HepG2 (cell line): Measurements from ENCODE around the gene UNC5CL. TPM values are rescaled to one million over a fixed set of nuclear protein-coding genes. Genes with fewer than 3 reads are reported as not detected.

Experiments
- ATAC-seq: fragments of 200-7000 bp; cut with Tn5 transposase; 3 replicates; pipeline ENCODE4 v1.9.1; 2020; ENCODE audit warnings: mild to moderate bottlenecking, moderate library complexity
- BruUV-seq: library from RNA; stranded (reverse); fragments of 400-500 nt; replicated peaks from 2 replicates; lab custom pipeline; 2021; lab: Mats Ljungman, UMichigan
- CTCF ChIA-PET: fragments of 300-600 bp; formaldehyde crosslinking; extraction: SDS; loops from one replicate; lab custom pipeline; 2021; ENCODE audit warnings: low total read pairs, inconsistent platforms, low intra/inter-chr PET ratio; lab: Yijun Ruan, JAX
- POLR2A ChIA-PET: fragments of 350-600 bp; sonication (Branson Sonifier 250); formaldehyde crosslinking; loops from one replicate; lab custom pipeline; 2020; ENCODE audit warnings: antibody characterized with exemption, inconsistent platforms; lab: Yijun Ruan, JAX
- DNase-seq: peaks from one replicate; pipeline ENCODE4 v3.0.0-alpha.2; 2015; ENCODE audit warnings: low spot score
- FAIRE-seq: peaks from 3 replicates; lab custom pipeline; 2011; peaks lifted over from hg19 to GRCh38; lab: Jason Lieb, UNC
- H2AFZ ChIP-seq: one replicate; pipeline ENCODE4 v1.6.1; 2011; ENCODE audit warnings: low read length, inconsistent platforms
- H3K27ac ChIP-seq: fragments of 300-600 bp; 3 replicates; pipeline ENCODE4 v1.8.0; 2011; ENCODE audit warnings: mixed run types, mild to moderate bottlenecking, mixed read lengths, low read length, inconsistent platforms; ENCODE audit not compliant: insufficient read depth; ENCODE audit errors: extremely low read length
- H3K27me3 ChIP-seq, 2 experiments: fragments of 200-600 bp in 1 of 2; 2 replicates in 1 of 2; 3 replicates in 1 of 2; pipeline versions ENCODE4 v1.6.0 to v1.8.0; 2011; ENCODE audit warnings: low read length in 2 of 2, mild to moderate bottlenecking in 2 of 2, moderate library complexity in 2 of 2, inconsistent platforms in 1 of 2; ENCODE audit not compliant: insufficient read depth in 2 of 2, control insufficient read depth in 1 of 2
- H3K36me3 ChIP-seq, 2 experiments: fragments of 200-600 bp in 1 of 2; replicated peaks in 1 of 2; 2 replicates in 1 of 2; 3 replicates in 1 of 2; pipeline versions ENCODE4 v1.5.1 to v1.8.0; 2011; ENCODE audit warnings: low read length in 2 of 2, inconsistent platforms in 1 of 2; ENCODE audit not compliant: insufficient read depth in 2 of 2, control insufficient read depth in 1 of 2
- H3K4me1 ChIP-seq: 2 replicates; pipeline ENCODE4 v1.5.1; 2012; ENCODE audit warnings: low read length, inconsistent platforms; ENCODE audit not compliant: insufficient read depth
- H3K4me2 ChIP-seq: 2 replicates; pipeline ENCODE4 v1.6.0; 2011; ENCODE audit warnings: low read depth, low read length, inconsistent platforms
- H3K4me3 ChIP-seq, 3 experiments: fragments of 200-600 bp in 1 of 3; sonication (generic), shearing (Covaris generic) in 1 of 3; replicated peaks in 1 of 3; 2 replicates each; pipeline ENCODE4 v1.5.1; 2011 to 2016; ENCODE audit warnings: low read length in 3 of 3, inconsistent platforms in 2 of 3, low read depth in 2 of 3, mild to moderate bottlenecking in 2 of 3, control low read depth in 1 of 3, mixed read lengths in 1 of 3; ENCODE audit not compliant: insufficient read depth in 1 of 3
- H3K79me2 ChIP-seq: one replicate; pipeline ENCODE4 v1.6.1; 2011; ENCODE audit warnings: low read length, inconsistent platforms; ENCODE audit not compliant: insufficient read depth
- H3K9ac ChIP-seq: 2 replicates; pipeline ENCODE4 v1.6.0; 2011; ENCODE audit warnings: mild to moderate bottlenecking, low read depth, low read length, inconsistent platforms; ENCODE audit not compliant: insufficient read depth
- H3K9me3 ChIP-seq: 2 replicates; pipeline ENCODE4 v1.5.1; 2012; ENCODE audit warnings: mild to moderate bottlenecking, low read length
- H4K20me1 ChIP-seq: 2 replicates; pipeline ENCODE4 v1.6.0; 2011; ENCODE audit warnings: inconsistent platforms, mild to moderate bottlenecking, low read length, moderate library complexity; ENCODE audit not compliant: insufficient read depth
- BCL3 ChIP-seq: sonication (generic); formaldehyde crosslinking; IDR thresholded peaks from 2 replicates; pipeline ENCODE4 v1.5.1; 2020; ENCODE audit warnings: mild to moderate bottlenecking, missing genetic modification reagents, moderate library complexity
- EZH2 ChIP-seq: conservative IDR thresholded peaks from 2 replicates; pipeline ENCODE4 v1.6.1; 2012; ENCODE audit warnings: mild to moderate bottlenecking, low read depth, low read length, moderate library complexity
- HDAC6 ChIP-seq: fragments of 200-600 bp; sonication (generic); IDR thresholded peaks from 2 replicates; pipeline ENCODE4 v1.7.0; 2017; ENCODE audit warnings: mild to moderate bottlenecking, antibody characterized with exemption, low read length, low read depth
- HMGXB3 ChIP-seq: sonication (generic); formaldehyde crosslinking; IDR thresholded peaks from 2 replicates; pipeline ENCODE4 v1.4.0; 2020; ENCODE audit warnings: missing genetic modification reagents, borderline replicate concordance
- RERE ChIP-seq: IDR thresholded peaks from 2 replicates; pipeline ENCODE4 v1.6.1; 2016; ENCODE audit warnings: low read depth, missing genetic modification reagents, missing compliant biosample characterization
- STAT5B ChIP-seq: sonication (generic); formaldehyde crosslinking; IDR thresholded peaks from 2 replicates; pipeline ENCODE4 v1.4.0; 2020; ENCODE audit warnings: missing genetic modification reagents
- TAF15 ChIP-seq: fragments of 200-400 bp; formaldehyde crosslinking; IDR thresholded peaks from one replicate; pipeline ENCODE4 v1.6.1; 2018; ENCODE audit warnings: mild to moderate bottlenecking, low read depth, low read length; ENCODE audit not compliant: poor library complexity, severe bottlenecking
- THYN1 ChIP-seq: sonication (generic); formaldehyde crosslinking; IDR thresholded peaks from 2 replicates; pipeline ENCODE4 v1.8.1; 2023; ENCODE audit warnings: low read depth, mild to moderate bottlenecking, moderate library complexity, missing genetic modification reagents, borderline replicate concordance
- ZNF292 ChIP-seq: sonication (generic); formaldehyde crosslinking; IDR thresholded peaks from 2 replicates; pipeline ENCODE4 v1.8.1; 2022; ENCODE audit warnings: mild to moderate bottlenecking, low read depth, missing genetic modification reagents, borderline replicate concordance
- ZNF446 ChIP-seq: sonication (generic); formaldehyde crosslinking; IDR thresholded peaks from 2 replicates; pipeline ENCODE4 v1.5.0; 2020; ENCODE audit warnings: mild to moderate bottlenecking, missing genetic modification reagents
- ZNF597 ChIP-seq: sonication (generic); formaldehyde crosslinking; IDR thresholded peaks from 2 replicates; pipeline ENCODE4 v1.5.0; 2020; ENCODE audit warnings: missing genetic modification reagents
- WGBS: methylation state at CpG from one replicate; pipeline ENCODE4 v1.1.6; 2017; ENCODE audit warnings: low lambda C conversion rate; 5-methylcytosine and 5-hydroxymethylcytosine counted together
- in situ Hi-C: cut with HindIII; loops from 2 replicates; pipeline ENCODE4 v1.10.0; 2017; ENCODE audit warnings: low pct_unique_long_range_greater_than_20kb; ENCODE audit not compliant: extremely low pct_ligation_motif_present
- intact Hi-C: fragments of 100-400 bp; cut with micrococcal nuclease; formaldehyde crosslinking; loops from one replicate; pipeline ENCODE4 v1.10.0; 2022; ENCODE audit not compliant: unreplicated experiment
- polyA plus RNA-seq, 8 experiments: library from polyadenylated mRNA; depleted of rRNA in 3 of 8; stranded (reverse) in 7 of 8; unstranded in 1 of 8; fragments of >200 nt; fragmentation: Illumina TruSeq in 4 of 8; extraction: Trizol in 4 of 8; gene quantifications; 2 replicates each; pipeline versions ENCODE4 v1.2.1 to v1.2.3, GENCODE V29; 2011 to 2016; ENCODE audit warnings: low read depth in 4 of 8, missing spikeins in 1 of 8, mixed read lengths in 1 of 8; ENCODE audit not compliant: insufficient read depth in 1 of 8
- total RNA-seq, 5 experiments: library from RNA; depleted of rRNA; stranded (reverse); fragments of >200 nt; fragmentation: Illumina TruSeq; extraction: Trizol; gene quantifications; 2 replicates each; pipeline ENCODE4 v1.2.3, GENCODE V29; 2016; ENCODE audit warnings: low read depth in 1 of 5

The UNC5CL gene
- total and polyA plus RNA-seq, 2 of the 13 experiments (the other 11 are each of a cell fraction or from before 2014, with no cell fraction given) = 2.4 to 2.5 TPM

- intact Hi-C loops (loop anchor here (5.0 kb wide), 2 partner anchors 43 to 102 kb away; partner anchors contain the start of gene TSPO2), in situ Hi-C loops (loop anchor here (5.0 kb wide), 1 partner anchor 73 kb away; the partner anchor contains the start of genes NFYA and OARD1)
- FAIRE-seq = peak; percentile 80
- ChIA-PET CTCF (interaction anchor here (1.1 kb wide), 1 partner anchor 22 kb away, joined by 3 read pairs; no protein-coding TSS in a partner anchor), POLR2A (interaction anchor here (1.2 to 4.3 kb wide), 3 partner anchors 41 to 72 kb away, joined by 4 to 36 read pairs (median 6); partner anchors contain the start of genes NFYA and OARD1)
- H3K36me3 ChIP-seq = no peaks in the 10 kb centered on the region
- no peak overlapping the region for H3K9ac ChIP-seq
- no peak overlapping the region for H3K4me3 ChIP-seq
- no peaks in the 10 kb centered on the region for H3K9me3 ChIP-seq
- no peak overlapping the region for H2AFZ ChIP-seq
- no peaks in the 10 kb centered on the region for H3K27me3 ChIP-seq
- no TSS peak for BruUV-seq
- no peak overlapping the region for H3K4me2 ChIP-seq
- ATAC-seq = peak; percentile 82
- peaks cover 74% of the 10 kb centered on the region for H3K4me1 ChIP-seq
- no peaks in the 10 kb centered on the region for H4K20me1 ChIP-seq
- H3K27ac ChIP-seq = no peak overlapping the region
- no peaks in the 10 kb centered on the region for H3K79me2 ChIP-seq
- WGBS = 26% methylated on average over 3 of the region's 3 CpGs
- DNase-seq = peak; percentile 80
- TF ChIP-seq ZNF597 (CRISPR knock-in tag) = no peak
- TF ChIP-seq HMGXB3 (CRISPR knock-in tag) = no peak
- TF ChIP-seq HDAC6 = no peak
- no peak for TF ChIP-seq THYN1 (CRISPR knock-in tag)
- TF ChIP-seq ZNF292 (CRISPR knock-in tag) = peak; percentile 57; the same call in 1 of the 2 replicates
- TF ChIP-seq ZNF446 (CRISPR knock-in tag) = no peak
- TF ChIP-seq TAF15 = no peak
- no peak for TF ChIP-seq STAT5B (CRISPR knock-in tag)
- TF ChIP-seq EZH2 = no peak
- TF ChIP-seq RERE (CRISPR knock-in tag) = no peak
- no peak; the same call in 1 of the 2 replicates for TF ChIP-seq BCL3 (CRISPR knock-in tag)
Measured at GRCh38 chr6:40999569-40999968, 39.5 kb downstream of the UNC5CL start.
